ENCODE results near the gene SKIDA1.

Gene SKIDA1

GRCh38 chr10:21530168-21530567 lies 4.7 kb upstream of the SKIDA1 start:
- TF ChIP-seq MAX (IDR thresholded peaks at IDR 0.05; ENCODE audit: low read depth, low read length) (no peak), MYC (IDR thresholded peaks at IDR 0.05; ENCODE audit: low read depth, low read length) (no peak), POLR2A (IDR thresholded peaks at IDR 0.05; ENCODE audit: extremely low read depth, insufficient read length) (no peak), CTCF (IDR thresholded peaks at IDR 0.05; ENCODE audit: low read depth, low read length) (no peak)
- H3K4me3 ChIP-seq (ENCODE audit: low read depth, low read length), result no peak overlapping the region
- no peak for DNase-seq (ENCODE audit: low read depth)

GRCh38 chr10:21529032-21529910 lies 3.8 kb upstream of the SKIDA1 start:
- no peak for DNase-seq (ENCODE audit: low read depth)
- TF ChIP-seq MAX (IDR thresholded peaks at IDR 0.05; ENCODE audit: low read depth, low read length) (no peak), CTCF (IDR thresholded peaks at IDR 0.05; ENCODE audit: low read depth, low read length) (no peak), POLR2A (IDR thresholded peaks at IDR 0.05; ENCODE audit: extremely low read depth, insufficient read length) (no peak), MYC (IDR thresholded peaks at IDR 0.05; ENCODE audit: low read depth, low read length) (no peak)
- no peak overlapping the region for H3K4me3 ChIP-seq (ENCODE audit: low read depth, low read length)

- DNase-seq (ENCODE audit: low read depth), result no peak
- H3K4me3 ChIP-seq (ENCODE audit: low read depth, low read length), result peak overlapping the region; percentile 64
- TF ChIP-seq CTCF (IDR thresholded peaks at IDR 0.05; ENCODE audit: low read depth, low read length), result no peak
- TF ChIP-seq MYC (IDR thresholded peaks at IDR 0.05; ENCODE audit: low read depth, low read length), result no peak
- TF ChIP-seq POLR2A (IDR thresholded peaks at IDR 0.05; ENCODE audit: extremely low read depth, insufficient read length), result no peak
- no peak for TF ChIP-seq MAX (IDR thresholded peaks at IDR 0.05; ENCODE audit: low read depth, low read length)
Measured at GRCh38 chr10:21528236-21529031, 3.0 kb upstream of the SKIDA1 start.

GRCh38 chr10:21527598-21528235 lies 2.2 kb upstream of the SKIDA1 start:
- DNase-seq (ENCODE audit: low read depth), result peak; percentile 22
- TF ChIP-seq MAX (IDR thresholded peaks at IDR 0.05; ENCODE audit: low read depth, low read length), result no peak
- no peak for TF ChIP-seq MYC (IDR thresholded peaks at IDR 0.05; ENCODE audit: low read depth, low read length)
- no peak for TF ChIP-seq CTCF (IDR thresholded peaks at IDR 0.05; ENCODE audit: low read depth, low read length)
- no peak for TF ChIP-seq POLR2A (IDR thresholded peaks at IDR 0.05; ENCODE audit: extremely low read depth, insufficient read length)
- H3K4me3 ChIP-seq (ENCODE audit: low read depth, low read length), result peak overlapping the region; percentile 64

GRCh38 chr10:21526860-21527597 lies 1.5 kb upstream of the SKIDA1 start:
- DNase-seq (ENCODE audit: low read depth), result peak; percentile 80
- TF ChIP-seq MAX (IDR thresholded peaks at IDR 0.05; ENCODE audit: low read depth, low read length), result no peak
- no peak for TF ChIP-seq CTCF (IDR thresholded peaks at IDR 0.05; ENCODE audit: low read depth, low read length)
- TF ChIP-seq POLR2A (IDR thresholded peaks at IDR 0.05; ENCODE audit: extremely low read depth, insufficient read length), result peak; percentile 32
- peak; percentile 18; the same call in 1 of the 2 replicates for TF ChIP-seq MYC (IDR thresholded peaks at IDR 0.05; ENCODE audit: low read depth, low read length)
- peak overlapping the region; percentile 79 for H3K4me3 ChIP-seq (ENCODE audit: low read depth, low read length)
